ENCODE results near the gene FSCN2.

GRCh38 chr17:81579821-81580321 lies 51.7 kb downstream of the FSCN2 start:
- no peak for TF ChIP-seq ETV6 (CRISPR knock-in tag; IDR thresholded peaks at IDR 0.05)
- TF ChIP-seq MXD4 (CRISPR knock-in tag; IDR thresholded peaks at IDR 0.05; ENCODE audit: borderline replicate concordance), result no peak
